GM03348 (cell line): ENCODE results near the gene CCDC71L.

ENCODE experiments used
- DNase-seq: peaks from one replicate; pipeline ENCODE4 v3.0.0; 2012; ENCODE audit warnings: low spot score

Gene CCDC71L

GRCh38 chr7:106625678-106626301 lies 35.2 kb downstream of the CCDC71L start:
- no peak for DNase-seq

GRCh38 chr7:106623853-106624252 lies 37.1 kb downstream of the CCDC71L start:
- DNase-seq = peak; percentile 77

GRCh38 chr7:106623315-106623660 lies 37.7 kb downstream of the CCDC71L start:
- DNase-seq = no peak

- no peak for DNase-seq
These were observed 38.2 kb downstream of the CCDC71L start for GRCh38 chr7:106622654-106623314.

DNA sequence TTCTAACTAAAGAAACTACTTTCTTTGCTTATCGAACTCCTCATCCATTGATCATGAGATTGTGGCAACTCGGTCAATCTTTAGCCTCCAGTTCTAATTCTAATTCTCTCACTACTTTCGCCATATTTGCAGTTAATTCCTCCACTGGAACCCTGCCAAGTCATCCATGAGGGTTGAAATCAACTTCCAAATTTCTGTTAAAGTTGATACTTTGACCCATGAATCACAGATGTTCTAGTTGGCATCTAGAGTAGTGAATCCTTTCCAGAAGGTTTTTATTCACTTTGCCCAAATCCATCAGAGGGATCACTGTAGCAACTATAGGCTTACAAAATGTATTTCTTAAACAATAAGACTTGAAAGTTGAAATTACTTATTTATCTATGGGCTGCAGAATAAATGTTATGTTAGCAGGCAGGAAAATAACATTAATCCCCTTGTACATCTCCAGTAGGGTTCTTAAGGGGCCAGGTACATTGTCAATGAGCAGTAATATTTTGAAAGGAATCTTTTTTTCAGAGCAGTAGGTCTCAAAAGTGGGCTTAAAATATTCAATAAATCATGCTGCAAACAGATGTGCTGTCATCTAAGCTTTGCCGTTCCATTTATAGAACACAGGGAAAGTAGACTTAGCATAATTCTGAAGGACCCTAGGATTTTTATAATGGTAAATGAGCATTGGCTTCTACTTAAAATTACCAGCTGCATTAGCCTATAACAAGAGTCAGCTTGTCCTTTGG lies 39.4 kb downstream of the CCDC71L start:
- DNase-seq = no peak

DNA sequence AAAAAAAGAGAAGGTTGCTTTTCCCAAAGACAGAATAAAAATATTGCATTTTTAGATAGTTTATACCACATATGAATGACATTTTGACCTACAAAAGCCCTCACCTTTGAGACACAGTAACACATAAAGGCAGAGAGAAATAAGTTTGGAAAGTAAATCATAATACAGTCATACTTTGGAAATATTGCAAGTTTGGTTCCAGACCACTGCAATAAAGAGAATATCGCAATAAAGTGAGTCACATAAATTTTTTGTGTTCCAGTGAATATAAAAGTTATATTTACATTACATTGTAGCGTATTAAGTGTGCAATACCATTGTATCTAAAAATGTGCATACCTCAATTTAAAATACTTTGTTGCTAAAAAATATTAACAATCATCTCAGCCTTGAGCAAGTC lies 40.3 kb downstream of the CCDC71L start:
- DNase-seq = no peak

DNA sequence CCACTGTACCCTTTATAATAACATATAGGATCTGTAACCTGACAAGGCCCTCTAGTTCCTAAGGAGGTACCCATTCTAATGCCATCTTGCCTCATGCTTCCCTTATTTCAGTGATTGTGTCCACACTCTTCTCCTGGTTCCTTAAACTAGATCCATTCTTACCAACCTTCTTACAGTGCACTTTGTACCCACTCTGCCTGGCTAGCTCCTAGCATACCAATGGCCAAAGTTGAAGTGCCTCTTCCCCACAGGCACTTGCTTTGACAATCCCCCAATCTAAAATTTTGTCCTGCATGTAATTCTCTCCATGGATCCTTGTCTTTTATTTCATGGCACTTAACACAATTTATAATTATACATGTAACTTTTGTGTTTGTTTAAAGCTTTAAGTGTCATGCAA lies 40.9 kb downstream of the CCDC71L start:
- DNase-seq = no peak

GRCh38 chr7:106619213-106619612 lies 41.7 kb downstream of the CCDC71L start:
- no peak for DNase-seq

DNA sequence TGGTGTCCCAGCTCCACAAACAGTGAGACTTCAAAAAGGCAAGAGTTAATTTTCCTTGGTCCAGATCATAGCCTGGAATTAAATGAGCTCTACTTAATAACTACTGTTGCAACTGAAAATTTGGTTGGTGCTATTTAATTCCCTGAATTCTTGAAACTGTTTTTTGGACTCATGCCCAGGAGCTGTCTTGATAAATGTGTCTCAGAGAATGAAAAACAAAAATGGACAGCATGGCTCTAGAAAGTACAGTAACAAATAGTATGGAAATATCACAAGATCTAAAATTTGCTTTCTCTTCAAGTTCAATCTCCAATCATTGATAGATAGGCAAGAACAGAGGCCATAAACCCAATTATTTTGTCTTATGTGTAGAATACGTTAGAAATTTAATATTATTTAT lies 42.5 kb downstream of the CCDC71L start:
- DNase-seq = peak; percentile 10

DNA sequence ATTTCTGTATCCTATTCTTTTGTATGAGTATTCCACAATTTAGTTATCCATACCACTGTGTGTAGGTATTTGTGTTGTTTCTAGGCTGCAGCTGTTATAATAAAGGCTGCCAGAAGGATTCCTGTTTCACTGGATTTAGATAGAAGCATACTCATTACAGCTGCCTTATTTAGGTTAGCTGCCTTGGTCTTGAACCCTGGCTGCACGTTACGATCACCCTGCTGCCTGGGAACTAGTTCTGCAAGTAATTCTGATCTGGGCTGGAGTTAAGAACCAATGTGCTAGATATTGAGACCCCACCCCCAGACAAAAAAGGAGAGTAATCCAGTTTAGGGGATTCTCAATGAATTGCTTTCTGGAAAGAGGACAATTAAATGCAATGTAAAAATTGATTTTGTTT lies 43.1 kb downstream of the CCDC71L start:
- DNase-seq = no peak

GRCh38 chr7:106616708-106617051 lies 44.3 kb downstream of the CCDC71L start:
- DNase-seq = no peak

DNA sequence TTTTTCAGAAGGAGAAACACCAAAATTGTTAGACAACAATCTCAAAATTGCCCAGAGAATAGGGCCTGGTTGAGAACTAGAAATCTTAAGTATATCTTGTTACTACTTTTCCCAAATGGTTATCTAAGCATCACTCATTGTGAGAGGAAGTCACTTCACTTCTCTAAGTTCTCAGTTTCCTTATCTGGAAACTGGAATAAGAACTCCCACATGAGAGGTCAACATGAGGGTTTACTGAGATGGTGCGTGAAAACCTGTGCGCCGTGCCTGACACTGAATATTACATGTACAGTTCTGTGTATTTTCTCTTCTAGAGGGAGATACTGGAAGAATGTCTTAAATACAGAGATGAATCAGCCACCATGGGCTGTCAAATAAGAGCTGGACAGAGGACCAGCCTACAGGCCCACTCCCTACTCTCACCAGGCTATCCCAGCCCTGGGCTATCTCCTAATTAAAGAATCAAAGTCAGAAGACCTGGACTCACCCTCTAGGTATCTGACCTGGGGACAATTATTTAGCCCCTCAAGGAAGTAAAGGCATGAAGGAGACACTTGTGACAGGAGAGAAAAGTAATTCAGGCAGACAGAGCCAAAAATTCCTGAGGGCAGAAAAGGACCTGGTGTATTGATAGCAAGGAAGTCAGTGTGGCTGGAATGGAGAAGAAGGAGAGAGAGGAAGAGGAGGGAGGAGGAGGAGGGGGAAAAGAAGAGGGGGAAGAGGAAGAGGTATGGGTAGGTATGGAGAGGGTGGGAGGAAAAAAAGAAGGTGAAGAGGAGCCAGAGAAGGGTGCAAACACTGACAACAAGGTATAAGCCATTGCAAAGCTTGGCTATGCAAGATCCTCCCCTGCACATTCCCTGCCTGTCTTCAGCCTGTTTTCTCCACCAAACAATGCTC lies 44.9 kb downstream of the CCDC71L start:
- DNase-seq = no peak

DNA sequence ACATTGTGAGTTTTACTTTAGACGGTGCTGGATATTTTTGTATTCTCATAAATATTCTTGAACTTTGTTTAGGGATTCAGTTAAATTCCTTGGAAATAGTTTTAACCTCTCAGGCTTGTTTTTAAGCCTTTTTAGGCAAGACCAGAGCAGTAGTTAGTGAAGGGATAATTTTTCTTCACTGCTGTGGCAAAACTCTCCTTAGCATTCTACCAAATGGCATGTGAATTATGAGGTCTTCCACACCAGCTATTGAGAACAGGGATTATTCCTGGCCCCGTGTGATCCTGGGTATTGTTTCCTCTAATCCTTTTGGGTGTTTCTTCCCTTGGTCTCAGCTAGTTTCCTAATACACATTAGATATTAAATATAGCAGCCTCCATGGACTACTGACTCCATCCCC lies 46.2 kb downstream of the CCDC71L start:
- DNase-seq = no peak

- DNase-seq = peak; percentile 28
These were observed 47.0 kb downstream of the CCDC71L start for GRCh38 chr7:106613848-106614560.

- DNase-seq = no peak
These were observed 47.7 kb downstream of the CCDC71L start for GRCh38 chr7:106613279-106613678.

DNA sequence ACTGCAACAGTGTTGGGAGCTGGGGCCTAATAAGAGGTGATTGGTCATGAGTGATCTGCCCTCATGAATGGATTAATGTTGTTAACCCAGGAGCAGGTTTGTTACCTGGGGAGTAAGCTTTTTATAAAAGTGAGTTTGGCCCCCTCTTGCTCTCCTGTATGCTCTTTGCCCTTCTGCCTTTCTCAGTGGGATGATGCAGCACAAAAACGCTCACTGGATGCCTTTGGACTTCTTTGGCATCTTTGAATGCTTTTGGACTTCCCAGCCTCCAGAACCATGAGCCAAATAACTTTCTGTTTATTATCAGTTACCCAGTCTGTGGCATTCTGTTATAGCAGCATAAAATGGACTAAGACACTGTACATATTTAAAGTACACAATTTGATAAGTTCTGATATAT lies 48.5 kb downstream of the CCDC71L start:
- no peak for DNase-seq

- no peak for DNase-seq
These were observed 49.0 kb downstream of the CCDC71L start for GRCh38 chr7:106611911-106612310.

- DNase-seq = no peak
These were observed 49.7 kb downstream of the CCDC71L start for GRCh38 chr7:106610996-106611886.

DNA sequence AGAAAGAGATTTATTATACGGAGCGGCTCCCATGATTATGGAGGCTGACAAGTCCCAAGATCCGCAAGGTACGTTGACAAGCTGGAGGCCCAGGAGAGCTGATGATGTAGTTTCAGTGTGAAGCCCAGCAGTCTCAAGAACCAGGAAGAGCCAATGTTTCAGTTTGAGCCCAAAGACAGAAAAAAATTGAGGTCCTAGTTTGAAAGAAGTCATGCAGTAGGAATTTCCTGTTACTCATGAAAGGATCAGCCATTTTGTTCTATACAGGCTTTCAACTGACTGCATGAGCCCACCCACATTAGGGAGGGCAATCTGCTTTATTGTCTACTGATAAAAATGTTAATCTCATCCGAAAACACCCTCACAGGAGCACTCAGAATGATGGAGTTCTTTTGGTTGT lies 51.5 kb downstream of the CCDC71L start:
- peak; percentile 53 for DNase-seq

DNA sequence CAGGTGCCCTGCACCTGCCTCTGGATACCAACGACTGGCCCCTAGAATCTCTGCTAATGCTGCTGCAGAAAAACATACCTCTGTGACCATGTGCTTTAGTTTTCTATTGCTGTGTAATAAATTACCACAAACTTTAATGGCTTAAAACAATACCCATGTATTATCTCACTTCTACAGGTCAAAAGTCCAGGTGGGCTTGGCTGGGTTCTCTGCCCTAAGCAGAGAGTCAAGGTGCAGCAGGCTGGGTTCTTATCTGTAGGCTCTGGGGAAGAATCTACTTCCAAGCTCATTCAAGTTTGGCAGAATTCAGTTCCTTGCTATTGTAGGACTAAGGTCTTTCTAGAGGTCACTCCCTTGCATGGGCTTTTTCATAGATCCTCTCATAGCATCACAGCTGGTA lies 52.3 kb downstream of the CCDC71L start:
- DNase-seq = no peak
